Measurements from ENCODE around the gene ROM1. TPM values are rescaled to one million over a fixed set of nuclear protein-coding genes. Genes with fewer than 3 reads are reported as not detected.

The ROM1 gene
- total RNA-seq, result 1.9 and 4.7 TPM in 2 replicates

DNA sequence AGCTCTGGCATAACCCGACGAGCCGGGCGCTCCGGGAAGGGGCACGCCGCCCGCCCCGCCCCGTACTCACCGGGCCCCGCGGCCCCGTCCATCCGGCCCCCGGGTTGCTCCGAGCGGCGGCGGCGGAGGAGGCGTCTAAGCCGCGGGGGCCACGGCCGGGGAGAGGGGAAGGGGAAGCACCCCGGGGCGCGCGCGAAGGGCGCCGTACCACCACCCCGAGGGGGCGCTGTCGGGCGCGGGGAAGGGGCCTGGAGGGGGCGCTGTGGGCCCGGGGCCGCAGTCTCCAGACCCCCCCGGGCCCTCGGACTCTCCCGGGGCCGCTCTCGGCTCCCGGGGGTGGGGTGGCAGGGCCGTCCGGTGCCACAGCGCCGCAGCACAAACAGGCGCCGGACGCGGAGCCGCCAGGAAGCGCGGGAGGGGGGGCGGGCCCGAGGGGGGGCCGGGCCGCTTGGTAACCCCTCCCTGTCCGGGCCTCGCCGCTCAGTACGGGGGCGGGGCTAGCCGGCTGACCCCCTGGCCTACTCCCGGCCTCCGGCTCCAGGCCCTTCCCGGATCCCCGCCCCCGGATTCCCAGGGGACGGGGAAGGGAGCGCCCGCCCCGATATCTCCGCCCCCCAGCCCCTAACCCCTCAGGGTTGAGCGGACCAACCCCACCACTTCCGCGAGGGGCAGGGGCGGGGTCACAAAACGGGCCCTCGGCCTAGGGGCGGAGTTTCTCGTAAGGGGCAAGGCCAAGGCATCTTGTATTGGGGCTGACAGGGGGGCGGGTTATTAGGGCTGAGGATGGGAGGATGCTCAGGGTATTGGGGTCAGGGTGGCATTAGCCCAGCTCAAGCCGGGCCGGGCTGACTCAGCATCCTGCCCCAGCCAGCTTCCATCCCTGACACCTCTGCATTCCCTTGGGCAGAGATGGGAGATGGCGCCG, at the start of gene ROM1, which contains the start of gene EML3:
Gene ROM1, plus strand, starts transcription at position 892 of the 925 bp plus-strand sequence. Its CDS starts 25 bp downstream, at position 917.
Gene EML3, minus strand, starts transcription at position 410 of the 925 bp plus-strand sequence. Its CDS starts 318 bp downstream, at position 92.

DNA sequence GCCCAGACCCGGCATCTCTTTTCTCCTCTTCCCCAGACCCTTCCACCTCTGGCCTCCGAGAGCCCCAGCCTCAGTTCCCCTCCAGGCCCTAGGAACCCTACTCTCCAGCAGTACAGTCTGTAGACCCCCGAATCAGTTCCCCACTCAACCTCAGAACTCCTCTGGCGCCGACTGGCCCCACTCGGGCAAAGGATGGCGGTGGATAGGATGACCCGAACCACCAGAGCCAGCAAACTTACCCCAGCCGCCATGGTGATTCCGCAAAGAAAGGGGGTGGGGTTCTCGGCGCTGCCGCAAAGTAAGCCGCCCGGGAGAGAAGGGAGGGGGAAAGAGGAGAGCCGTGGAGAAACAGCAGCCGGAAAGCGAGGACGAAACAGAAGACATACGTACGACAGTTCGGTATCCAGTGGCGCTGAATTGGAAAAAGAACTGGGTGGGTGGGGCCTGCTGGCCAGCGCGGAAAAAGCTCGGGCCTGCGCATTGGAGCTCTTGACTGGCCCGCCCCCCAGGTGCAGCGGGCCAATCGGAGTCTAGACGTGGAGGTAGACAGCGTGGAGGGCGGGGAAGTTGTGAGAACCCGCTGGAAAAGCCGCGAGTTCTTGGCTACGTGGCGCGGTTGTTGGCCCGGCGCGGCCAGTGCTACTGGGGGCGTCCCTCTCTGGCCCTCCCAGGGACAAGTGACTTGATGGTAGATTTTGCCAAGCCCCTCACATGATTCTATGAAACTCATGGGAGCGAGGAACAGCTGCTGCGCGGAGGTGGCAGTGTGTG, 39.3 kb upstream of the ROM1 start, which contains the start of gene EEF1G:
Gene EEF1G, minus strand, starts transcription at position 300 of the 771 bp plus-strand sequence. Its CDS starts 49 bp downstream, at position 251.

DNA sequence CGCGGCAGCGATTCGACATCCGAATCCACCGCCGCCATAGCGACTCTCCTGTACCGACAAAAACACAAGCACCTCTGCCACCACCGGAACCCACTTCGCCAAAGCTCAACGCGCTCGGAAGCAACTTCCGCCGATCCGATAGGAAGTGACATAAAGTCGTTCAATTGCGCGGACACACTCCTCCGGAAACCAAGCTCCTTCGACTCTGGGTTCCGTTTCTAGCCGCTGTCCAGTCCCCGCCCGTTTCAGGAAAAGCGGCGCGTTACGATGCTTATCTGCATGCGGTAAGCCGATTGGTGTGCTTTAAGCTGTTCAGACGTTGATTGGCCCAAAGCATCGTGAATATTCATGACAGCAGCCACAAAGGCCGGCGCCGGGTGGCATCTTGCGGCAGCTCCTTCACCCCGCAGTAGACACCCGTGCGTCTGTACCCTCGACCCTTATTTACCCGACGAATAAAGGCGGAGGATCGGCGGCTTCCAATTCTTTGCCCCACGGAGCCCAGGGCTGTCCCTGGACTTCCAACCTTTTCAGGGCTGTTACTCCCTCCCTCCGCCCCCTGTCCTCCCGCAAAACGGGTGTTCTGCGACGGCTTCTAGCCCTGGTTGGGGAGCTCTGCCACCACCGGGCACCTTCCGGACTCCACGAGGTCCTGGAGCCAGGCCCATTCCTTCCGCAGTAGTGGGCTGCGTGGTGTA, 21.5 kb upstream of the ROM1 start, which contains the start of gene TUT1:
Gene TUT1, minus strand, starts transcription at position 76 of the 698 bp plus-strand sequence. Its CDS starts 38 bp downstream, at position 38.

DNA sequence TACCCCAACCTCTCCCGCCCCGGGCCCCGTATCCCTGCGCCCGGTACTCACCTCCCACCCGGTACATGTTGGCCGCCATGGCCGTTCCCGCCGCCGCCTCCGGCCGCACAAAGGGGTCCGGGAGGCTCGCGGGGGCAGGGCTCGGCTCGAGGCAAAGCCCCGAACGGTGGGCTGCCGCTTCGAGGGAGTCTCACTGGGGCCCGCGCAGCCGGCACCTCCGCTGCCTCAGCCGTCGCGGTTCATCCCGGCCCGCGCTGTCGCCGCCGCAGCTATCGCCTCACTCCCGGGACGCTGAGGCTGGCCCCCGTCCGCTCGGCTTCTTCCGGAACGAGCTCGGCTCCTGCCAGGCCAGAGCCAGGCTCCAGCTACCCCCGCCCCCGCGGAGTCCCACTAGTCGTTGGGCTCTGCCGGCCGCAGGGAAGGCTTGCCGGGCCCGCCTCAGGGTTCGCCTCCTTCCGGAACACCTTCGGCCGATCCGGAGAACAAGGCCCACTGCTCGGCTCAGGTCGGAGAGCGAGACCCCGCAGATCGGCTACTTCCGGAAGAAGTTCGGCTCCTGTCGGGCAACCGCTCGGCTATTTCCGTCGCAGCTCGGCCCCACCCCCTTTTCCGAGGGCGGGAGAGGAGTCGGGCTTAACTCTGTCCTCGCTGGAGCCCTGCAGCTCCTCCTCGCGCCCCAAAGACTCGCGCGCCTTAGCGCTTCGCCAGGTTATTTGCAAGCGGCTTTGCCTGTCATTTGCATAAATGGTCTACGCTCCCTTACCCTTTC, 11.5 kb upstream of the ROM1 start, which contains the start of gene MTA2:
Gene MTA2, minus strand, starts transcription at position 494 of the 769 bp plus-strand sequence. Its CDS starts 415 bp downstream, at position 79.

GRCh38 chr11:62621567-62622470, 8.8 kb downstream of the ROM1 start, which contains the start of gene B3GAT3:
Gene B3GAT3, minus strand, starts transcription at chr11:62621986. Its CDS starts 39 bp downstream, at chr11:62621947.

GRCh38 chr11:62645946-62646824, 33.1 kb downstream of the ROM1 start, which contains the start of gene GANAB:
Gene GANAB, minus strand, starts transcription at chr11:62646613. Its CDS starts 14 bp downstream, at chr11:62646599.

Other genes starting within 250 kb of the ROM1 start
- gene SCGB1A1, start 194.2 kb upstream of the ROM1 start, total RNA-seq, result not detected in 2 replicates
- 205 and 218 TPM in 2 replicates for gene AHNAK, start 66.5 kb upstream of the ROM1 start, total RNA-seq
- 1,643 and 1,652 TPM in 2 replicates for gene EEF1G, start 39.4 kb upstream of the ROM1 start, total RNA-seq
- gene TUT1, start 21.7 kb upstream of the ROM1 start, total RNA-seq, result 8.2 and 9.8 TPM in 2 replicates
- gene MTA2, start 11.4 kb upstream of the ROM1 start, total RNA-seq, result 107 and 108 TPM in 2 replicates
- gene EML3, start 482 bp upstream of the ROM1 start, total RNA-seq, result 15.3 and 21.4 TPM in 2 replicates
- gene B3GAT3, start 8.7 kb downstream of the ROM1 start, total RNA-seq, result 41.5 and 45.9 TPM in 2 replicates
- gene GANAB, start 33.4 kb downstream of the ROM1 start, total RNA-seq, result 203 and 209 TPM in 2 replicates
- 21.4 and 22.7 TPM in 2 replicates for gene INTS5, start 40.0 kb downstream of the ROM1 start, total RNA-seq
- gene C11orf98, start 52.0 kb downstream of the ROM1 start, total RNA-seq, result 128 and 158 TPM in 2 replicates
- 12.2 and 13.8 TPM in 2 replicates for gene CSKMT, start 52.1 kb downstream of the ROM1 start, total RNA-seq
- 12.1 and 14.3 TPM in 2 replicates for gene UQCC3, start 58.4 kb downstream of the ROM1 start, total RNA-seq
- 4.9 and 9.1 TPM in 2 replicates for gene LBHD1, start 59.0 kb downstream of the ROM1 start, total RNA-seq
- 126 and 148 TPM in 2 replicates for gene UBXN1, start 65.8 kb downstream of the ROM1 start, total RNA-seq
- gene LRRN4CL, start 76.3 kb downstream of the ROM1 start, total RNA-seq, result 10.0 and 10.9 TPM in 2 replicates
- gene BSCL2, start 94.2 kb downstream of the ROM1 start, total RNA-seq, result 55.0 and 63.4 TPM in 2 replicates
- gene GNG3, start 94.4 kb downstream of the ROM1 start, total RNA-seq, result not detected in 2 replicates
- 6.1 and 7.0 TPM in 2 replicates for gene HNRNPUL2, start 114.2 kb downstream of the ROM1 start, total RNA-seq
- gene TTC9C, start 115.2 kb downstream of the ROM1 start, total RNA-seq, result 29.6 and 35.1 TPM in 2 replicates
- gene ZBTB3, start 140.9 kb downstream of the ROM1 start, total RNA-seq, result 9.4 and 10.7 TPM in 2 replicates
- 157 and 185 TPM in 2 replicates for gene POLR2G, start 148.3 kb downstream of the ROM1 start, total RNA-seq
- 17.7 and 22.0 TPM in 2 replicates for gene TAF6L, start 158.1 kb downstream of the ROM1 start, total RNA-seq
- gene TMEM179B, start 174.1 kb downstream of the ROM1 start, total RNA-seq, result 57.7 and 59.3 TPM in 2 replicates
- gene TMEM223, start 178.7 kb downstream of the ROM1 start, total RNA-seq, result 40.3 and 41.2 TPM in 2 replicates
- 20.5 and 26.0 TPM in 2 replicates for gene NXF1, start 192.2 kb downstream of the ROM1 start, total RNA-seq
- gene STX5, start 218.8 kb downstream of the ROM1 start, total RNA-seq, result 43.2 and 45.8 TPM in 2 replicates
- not detected in 2 replicates for gene TEX54, start 219.6 kb downstream of the ROM1 start, total RNA-seq
- 47.9 and 56.0 TPM in 2 replicates for gene WDR74, start 226.3 kb downstream of the ROM1 start, total RNA-seq